ENCODE data around the gene HTN3.
"Not testable (repeated sequence)": the region's sequence is repeated elsewhere in the genome, so short reads cannot be mapped to it uniquely, and the experiment has no call there.

HTN3 gene

DNA sequence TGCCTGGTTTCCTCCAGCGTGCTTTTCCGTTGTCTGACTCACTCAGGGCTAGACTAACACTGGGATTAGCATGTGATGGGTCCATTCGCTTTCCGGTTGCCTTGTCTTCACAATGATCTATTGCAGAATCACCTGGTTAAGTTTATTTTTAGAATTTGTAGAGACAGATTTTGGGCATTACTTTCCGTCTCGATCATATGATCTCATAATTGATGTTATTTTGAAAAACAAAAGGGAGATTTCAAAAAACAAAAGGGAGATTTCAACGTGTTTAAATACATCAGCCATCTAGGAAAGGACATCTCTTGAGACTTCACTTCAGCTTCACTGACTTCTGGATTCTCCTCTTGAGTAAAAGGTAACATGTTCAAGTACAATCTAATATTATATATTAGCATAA, at the start of gene HTN3:
HTN3 (plus strand) TSS at position 301 of the 400 bp plus-strand sequence. CDS start 2,282 bp downstream, outside the sequence.
- not testable (repeated sequence) for DNase-seq

DNA sequence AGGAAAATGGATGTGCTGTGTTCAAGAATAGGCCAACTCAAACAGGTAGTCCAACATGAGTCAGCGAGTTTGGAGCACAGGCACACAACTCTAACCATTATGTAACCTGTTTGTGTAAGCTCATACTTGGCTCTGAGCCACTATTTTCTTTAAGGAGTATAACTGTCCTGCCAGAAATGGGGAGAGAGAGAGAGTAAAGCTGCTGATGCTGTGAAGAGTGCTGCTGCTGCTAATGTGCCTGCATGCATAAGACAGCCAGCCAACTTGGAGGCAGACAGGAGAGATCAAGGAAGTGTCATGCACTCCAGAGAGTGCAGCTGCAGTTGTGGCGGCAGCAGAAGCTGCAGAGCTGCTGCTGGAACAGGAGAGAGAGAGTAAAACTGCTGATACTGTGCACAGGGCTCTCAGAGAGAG, 44.2 kb upstream of the HTN3 start:
- no peak for DNase-seq

DNA sequence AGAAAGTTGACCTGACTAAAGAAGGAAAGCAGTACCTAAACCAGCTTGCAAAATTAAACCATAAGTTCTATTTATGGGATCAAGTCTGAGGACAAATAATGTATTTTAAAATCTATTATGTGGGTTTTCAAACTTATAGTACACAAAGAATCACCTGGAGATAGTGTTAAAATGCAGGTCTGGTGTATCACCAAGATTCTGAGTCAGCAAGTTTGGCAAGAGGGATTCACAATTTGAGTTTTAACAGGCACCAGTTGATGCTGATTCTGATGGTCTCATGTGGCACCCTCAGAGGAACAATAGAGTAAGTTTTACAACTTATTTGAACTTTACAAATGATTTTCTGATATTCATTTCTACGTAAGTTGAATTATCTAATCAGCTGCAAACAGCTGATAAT, 41.6 kb upstream of the HTN3 start:
- DNase-seq, result no peak

DNA sequence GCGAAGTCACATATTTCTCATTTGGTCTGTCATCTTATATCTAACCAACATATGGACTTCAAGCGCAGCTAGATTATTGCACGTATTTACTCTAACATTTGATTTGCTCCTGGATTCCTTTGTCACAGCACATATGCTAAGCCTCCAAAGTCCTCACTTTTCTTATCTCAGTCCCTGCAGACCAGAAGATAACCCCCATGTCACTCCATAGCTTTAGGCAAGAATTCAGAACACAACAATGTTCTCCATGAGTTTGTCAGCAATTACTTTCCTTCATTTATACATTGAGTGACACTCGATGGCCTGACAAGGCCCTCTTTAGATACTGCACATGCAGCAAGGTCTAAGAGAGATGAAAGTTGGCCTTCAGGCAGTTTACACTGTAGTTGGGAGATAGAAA, 37.2 kb upstream of the HTN3 start:
- no peak for DNase-seq

DNA sequence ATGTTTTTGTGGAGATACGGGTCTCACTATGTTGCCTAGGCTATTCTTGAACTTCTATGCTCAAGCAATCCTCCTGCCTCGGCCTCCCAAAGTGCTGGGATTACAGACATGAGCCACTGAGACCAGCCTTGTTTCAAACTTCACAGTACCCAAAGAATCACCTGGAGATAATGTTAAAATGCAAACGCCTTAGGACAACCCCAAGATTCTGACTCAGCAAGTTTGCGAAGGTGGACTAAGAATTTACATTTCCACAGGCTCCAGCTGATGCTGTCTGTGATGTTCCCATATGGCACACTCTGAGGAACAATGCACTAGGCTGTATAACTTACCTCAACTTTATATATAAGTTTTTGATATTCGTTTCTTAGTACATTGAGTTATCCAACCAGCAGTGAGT, 33.5 kb upstream of the HTN3 start:
- no peak for DNase-seq

DNA sequence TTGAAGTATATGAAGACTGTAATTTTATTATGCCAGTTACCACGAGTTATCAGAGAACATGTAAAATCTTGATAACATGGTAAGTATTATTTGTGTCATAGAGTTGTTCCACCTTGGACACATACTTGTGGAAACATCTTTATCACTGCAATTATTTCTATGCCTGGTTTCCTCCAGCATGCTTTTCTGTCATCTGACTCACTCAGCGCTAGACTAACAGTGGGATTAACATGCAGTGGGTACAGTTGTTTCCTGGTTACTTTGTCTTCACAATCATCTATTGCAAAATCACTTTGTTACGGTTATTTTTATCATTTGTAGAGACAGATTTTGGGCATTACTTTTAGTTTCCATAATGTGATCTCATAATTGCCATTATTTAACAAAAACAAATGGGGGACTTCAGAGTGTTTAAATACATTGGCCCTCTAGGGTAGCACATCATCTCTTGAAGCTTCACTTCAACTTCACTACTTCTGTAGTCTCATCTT, 32.7 kb upstream of the HTN3 start, which contains the start of gene STATH:
STATH (plus strand) TSS at position 441 of the 491 bp plus-strand sequence. CDS start 2,472 bp downstream, outside the sequence.
- no peak for DNase-seq

DNA sequence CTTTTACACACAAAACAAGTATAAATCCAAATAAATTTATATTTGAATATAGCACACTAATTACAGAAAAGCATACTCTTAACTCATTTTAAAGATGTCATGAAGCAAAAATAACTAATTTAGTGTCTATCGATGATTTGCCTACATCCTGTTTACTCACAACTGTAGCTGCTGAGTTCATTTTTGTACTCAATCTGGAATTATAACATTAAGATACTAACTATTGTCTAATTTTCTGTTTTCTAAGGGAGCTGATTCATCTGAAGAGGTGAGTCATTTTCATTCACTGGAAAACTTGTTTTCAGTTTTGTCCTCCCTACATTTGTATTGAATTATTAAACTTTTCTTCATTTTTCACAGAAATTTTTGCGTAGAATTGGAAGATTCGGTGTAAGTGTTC, 28.8 kb upstream of the HTN3 start:
- no peak for DNase-seq

DNA sequence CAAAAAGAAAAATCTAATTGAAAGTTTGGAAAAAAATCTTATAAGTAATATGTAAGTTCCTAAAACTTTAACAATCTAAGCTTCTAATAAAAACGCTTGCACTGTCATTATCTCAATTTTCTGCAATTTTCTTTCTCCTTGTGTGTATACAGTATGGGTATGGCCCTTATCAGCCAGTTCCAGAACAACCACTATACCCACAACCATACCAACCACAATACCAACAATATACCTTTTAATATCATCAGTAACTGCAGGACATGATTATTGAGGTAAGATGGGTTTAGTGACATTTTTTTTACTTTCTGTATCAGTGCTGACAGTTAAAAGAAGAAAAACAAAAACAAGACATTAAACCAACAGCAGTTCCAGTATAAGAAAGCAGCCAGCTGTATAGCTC, 27.5 kb upstream of the HTN3 start:
- no peak for DNase-seq

DNA sequence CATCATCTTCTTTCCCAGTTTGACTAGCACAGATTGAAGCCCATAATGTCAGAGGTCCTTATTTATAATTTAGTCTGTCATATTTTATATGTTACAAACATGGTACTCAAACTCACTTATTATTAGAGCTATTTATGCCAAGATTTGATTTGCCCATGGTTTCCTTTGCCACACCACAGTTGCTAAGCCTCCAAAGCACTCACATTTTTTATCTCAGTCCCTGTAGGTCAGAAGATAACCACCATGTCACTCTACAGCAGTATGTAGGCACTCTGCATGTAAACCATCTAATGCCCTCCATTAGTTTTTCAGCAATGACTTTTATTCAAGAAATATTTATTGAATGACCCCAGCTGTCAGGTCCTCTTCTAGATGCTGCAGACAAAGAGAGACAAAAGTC, 25.8 kb upstream of the HTN3 start:
- DNase-seq, result no peak

DNA sequence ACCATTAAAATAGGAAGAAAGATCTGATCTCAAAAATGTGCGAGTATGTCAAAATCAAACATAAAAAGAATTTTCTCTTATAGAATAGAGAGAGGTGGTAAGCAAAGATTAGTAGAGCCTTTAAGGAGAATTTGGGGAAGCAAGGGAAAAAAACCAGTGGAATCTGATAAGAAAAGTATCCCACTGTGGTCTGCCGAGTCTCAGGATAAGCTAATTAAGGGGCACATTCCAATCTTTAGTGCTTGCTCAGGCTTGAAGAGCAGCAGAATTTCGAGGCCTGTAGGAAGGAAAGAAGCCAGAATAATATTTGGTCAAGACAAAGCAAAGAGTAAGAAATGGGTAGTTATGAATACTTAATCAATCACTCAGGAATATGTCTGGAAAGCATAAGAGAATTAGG, 19.5 kb upstream of the HTN3 start:
- no peak for DNase-seq

DNA sequence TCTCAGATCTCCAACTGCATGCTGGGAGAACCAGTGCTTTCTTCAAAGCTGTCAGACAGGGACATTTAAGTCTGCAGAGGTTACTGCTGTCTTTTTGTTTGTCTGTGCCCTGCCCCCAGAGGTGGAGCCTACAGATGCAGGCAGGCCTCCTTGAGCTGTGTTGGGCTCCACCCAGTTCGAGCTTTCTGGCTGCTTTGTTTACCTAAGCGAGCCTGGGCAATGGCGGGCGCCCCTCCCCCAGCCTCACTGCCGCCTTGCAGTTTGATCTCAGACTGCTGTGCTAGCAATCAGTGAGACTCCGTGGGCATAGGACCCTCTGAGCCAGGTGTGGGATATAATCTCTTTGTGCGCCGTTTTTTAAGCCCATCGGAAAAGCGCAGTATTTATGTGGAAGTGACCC, 9.3 kb upstream of the HTN3 start:
- not testable (repeated sequence) for DNase-seq

DNA sequence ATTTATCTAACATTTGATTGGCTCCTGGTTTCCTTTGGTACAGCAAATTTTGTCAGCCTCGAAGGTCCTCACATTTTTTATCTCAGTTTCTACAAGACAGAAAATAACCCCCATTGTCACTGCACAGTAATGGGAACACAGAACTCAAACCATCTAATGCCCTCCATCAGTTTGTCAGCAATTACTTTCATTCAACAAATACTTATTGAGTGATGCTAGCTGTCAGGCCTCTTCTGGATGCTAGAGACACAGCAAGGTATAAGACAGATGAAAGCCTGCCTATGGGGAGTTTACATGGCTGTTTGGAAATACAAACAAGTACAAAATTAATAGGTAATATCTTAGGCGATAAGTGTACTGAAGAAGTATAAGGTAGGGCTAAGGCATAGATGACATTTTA, 5.0 kb upstream of the HTN3 start:
- DNase-seq, result no peak

DNA sequence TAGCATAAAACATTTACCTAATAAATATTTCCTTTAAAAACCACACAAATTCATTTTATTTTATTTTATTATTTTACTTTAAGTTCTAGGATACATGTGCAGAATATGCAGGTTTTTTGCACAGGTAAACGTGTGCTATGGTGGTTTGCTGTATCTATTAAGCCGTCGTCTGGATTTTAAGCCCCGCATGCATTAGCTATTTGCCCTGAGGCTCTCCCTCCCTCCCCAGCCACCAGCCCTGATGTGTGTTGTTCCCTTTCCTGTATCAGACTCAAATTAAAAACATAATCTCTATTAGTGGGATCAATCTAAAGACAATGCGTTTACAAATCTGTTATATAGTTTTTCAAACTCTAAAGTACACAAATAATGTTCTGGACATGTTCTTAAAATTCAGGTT, 1.2 kb upstream of the HTN3 start:
- DNase-seq, result no peak

DNA sequence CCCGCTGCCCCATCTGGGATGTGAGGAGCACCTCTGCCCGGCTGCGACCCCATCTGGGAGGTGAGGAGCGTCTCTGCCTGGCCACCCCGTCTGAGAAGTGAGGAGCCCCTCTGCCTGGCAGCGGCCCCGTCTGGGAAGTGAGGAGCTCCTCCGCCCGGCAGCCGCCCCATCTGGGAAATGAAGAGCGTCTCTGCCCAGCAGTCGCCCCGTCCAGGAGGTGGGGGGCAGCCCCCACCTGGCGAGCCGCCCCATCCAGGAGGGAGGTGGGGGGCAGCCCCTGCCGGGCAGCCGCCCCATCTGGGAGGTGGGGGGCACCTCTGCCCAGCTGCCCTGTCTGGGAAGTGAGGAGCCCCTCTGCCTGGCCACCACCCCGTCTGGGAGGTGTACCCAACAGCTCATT, 9.3 kb downstream of the HTN3 start:
- DNase-seq, result not testable (repeated sequence)

DNA sequence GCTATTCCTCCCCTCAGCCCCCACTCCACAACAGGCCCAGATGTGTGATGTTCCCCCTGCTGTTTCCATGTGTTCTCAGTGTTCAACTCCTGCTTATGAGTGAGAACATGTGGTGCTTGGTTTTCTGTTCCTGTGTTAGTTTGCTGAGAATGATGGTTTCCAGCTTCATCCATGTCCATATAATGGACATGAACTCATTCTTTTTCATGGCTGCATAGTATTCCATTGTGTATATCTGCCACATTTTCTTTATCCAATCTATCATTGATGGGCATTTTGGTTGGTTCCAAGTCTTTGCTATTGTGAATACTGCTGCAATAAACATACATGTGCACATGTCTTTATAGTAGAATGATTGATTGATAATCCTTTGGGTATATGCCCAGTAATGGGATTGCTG, 11.7 kb downstream of the HTN3 start:
- not testable (repeated sequence) for DNase-seq

DNA sequence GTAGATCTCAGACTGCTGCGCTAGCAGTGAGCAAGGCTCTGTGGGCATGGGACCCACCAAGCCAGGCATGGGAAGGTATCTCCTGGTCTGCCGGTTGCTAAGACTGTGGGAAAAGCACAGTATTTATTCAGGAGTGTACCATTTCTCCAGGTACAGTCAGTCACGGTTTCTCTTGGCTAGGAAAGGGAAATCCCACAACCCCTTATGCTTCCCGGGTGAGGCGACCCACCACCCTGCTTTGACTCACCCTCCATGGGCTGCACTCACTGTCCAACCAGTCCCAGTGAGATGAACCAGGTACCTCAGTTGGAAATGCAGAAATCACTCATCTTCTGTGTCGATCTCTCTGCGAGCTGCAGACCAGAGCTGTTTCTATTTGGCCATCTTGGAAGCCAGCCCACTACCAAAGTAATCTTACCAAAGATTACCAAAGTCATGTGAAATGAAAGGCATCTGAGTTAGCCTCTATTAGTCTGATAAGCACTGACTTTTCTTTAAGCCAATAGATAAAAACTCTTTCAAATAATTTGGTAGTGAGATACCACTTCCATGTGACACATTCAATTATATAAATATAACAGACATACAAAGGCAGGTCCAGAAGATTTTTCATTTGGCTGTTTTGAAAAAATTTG, 13.5 kb downstream of the HTN3 start:
- no peak for DNase-seq

DNA sequence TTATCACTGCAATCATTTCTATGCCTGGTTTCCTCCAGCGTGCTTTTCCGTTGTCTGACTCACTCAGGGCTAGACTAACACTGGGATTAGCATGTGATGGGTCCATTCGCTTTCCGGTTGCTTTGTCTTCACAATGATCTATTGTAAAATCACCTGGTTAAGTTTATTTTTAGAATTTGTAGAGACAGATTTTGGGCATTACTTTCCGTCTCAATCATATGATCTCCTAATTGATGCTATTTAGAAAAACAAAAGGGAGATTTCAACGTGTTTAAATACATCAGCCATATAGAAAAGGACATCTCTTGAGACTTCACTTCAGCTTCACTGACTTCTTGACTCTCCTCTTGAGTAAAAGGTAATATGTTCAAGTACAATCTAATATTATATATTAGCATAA, 21.9 kb downstream of the HTN3 start, which contains the start of gene HTN1:
HTN1 (plus strand) TSS at position 301 of the 400 bp plus-strand sequence. CDS start 2,639 bp downstream, outside the sequence.
- not testable (repeated sequence) for DNase-seq

DNA sequence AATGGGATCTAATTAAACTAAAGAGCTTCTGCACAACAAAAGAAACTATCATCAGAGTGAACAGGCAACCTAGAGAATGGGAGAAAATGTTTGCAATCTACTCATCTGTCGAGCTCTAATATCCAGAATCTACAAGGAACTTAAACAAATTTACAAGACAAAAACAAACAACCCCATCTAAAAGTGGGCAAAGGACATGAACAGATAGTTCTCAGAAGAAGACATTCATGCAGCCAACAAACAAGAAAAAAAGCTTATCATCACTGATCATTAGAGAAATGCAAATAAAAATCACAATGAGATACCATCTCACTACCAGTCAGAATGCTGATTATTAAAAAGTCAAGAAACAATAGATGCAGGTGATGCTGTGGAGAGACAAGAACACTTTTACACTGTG, 28.3 kb downstream of the HTN3 start:
- not testable (repeated sequence) for DNase-seq

DNA sequence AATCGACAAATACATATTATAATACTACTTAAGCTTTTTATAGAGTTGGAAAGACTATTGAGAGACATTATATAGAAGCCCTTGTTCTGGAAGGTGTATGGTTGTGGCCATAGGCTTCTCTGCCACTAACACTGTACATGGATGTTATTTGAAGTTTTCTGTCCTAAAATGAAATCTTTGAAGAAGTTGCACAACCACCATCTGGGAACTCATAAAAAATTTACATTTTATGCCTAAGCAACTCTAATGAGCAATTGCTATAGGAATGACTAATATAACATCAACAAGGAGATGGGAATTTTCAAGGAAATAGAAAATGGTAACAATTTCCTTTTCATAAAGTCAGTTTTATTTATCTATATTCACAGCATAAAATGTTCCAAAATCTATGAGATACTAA, 29.4 kb downstream of the HTN3 start:
- DNase-seq, result no peak

DNA sequence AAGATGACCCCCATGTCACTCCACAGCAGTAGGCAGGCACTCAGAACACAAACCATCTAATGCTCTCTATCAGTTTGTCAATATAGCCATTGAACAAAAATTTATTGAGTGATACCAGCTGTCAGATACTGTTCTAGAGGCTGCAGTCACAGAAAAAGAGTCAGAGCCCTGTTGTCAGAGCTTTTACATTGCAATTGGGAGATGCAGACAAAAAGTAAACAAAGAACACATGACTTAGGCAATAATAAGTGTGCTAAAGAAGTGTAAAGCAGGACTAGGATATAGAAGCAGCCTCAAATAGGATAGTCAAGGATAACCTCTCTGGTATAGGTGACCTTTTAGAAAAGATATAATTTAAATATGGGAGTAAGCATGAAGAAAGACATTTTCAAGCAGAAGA, 30.9 kb downstream of the HTN3 start:
- no peak for DNase-seq

DNA sequence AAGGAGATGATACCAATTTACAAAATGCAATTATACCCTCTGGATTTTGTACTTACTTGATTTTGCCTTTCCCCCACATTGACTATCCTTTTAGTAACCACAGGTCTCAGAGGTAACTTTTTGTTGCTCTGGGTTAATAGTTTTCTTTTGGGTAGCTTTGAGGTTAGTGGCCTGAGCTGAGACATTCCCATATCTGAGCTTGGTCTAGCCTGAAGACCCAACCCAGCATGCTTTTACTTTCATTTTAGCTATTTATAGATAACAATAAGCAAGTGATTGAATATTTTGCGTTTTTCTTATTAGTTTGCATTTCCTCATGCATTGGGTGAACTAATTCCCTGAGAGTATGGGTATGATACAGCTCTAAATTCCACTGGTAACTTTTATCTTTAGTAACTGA, 33.7 kb downstream of the HTN3 start:
- no peak for DNase-seq

DNA sequence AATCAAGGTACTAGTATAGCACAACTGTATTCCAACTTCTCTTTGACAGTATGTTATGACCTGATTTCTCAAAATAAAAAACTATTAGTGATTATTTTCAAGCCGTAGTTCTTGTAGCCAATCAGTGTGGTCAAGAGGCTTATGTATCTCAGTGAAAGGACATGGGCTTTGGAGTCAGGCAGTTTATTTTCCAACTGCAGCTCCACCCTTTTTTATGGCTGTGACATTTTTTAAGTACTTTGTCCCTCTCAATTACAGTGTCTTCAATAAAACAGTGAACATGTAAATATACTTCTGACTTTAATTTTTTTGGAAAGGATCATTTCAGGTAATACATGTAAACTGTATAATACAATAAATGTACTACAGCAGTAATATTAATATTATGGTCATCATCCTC, 51.9 kb downstream of the HTN3 start:
- no peak for DNase-seq

All from activated CD4-positive, alpha-beta T cell treated with anti-CD3 and anti-CD28 coated beads, Interleukin-2, amount 50 U/mL, for 48 hours (primary cell).